SK-N-SH (cell line): ENCODE results near the gene ZNF219. TPM values are rescaled to one million over a fixed set of nuclear protein-coding genes. Genes with fewer than 3 reads are reported as not detected.

ENCODE experiments used
- CTCF ChIA-PET: fragments of 300-600, 350-600 bp; formaldehyde crosslinking; extraction: SDS; loops from one replicate; lab custom pipeline; 2021; lab: Yijun Ruan, JAX
- POLR2A ChIA-PET: fragments of 350-600 bp; sonication (Branson Sonifier 250); formaldehyde crosslinking; extraction: SDS; loops from one replicate; lab custom pipeline; 2020; ENCODE audit warnings: antibody characterized with exemption, inconsistent platforms; lab: Yijun Ruan, JAX
- DNase-seq: peaks from one replicate; pipeline ENCODE4 v3.0.0; 2012
- H2AFZ ChIP-seq: fragments of 200-600 bp; sonication (generic); 2 replicates; pipeline ENCODE4 v1.8.1; 2016; ENCODE audit warnings: antibody characterized with exemption, mild to moderate bottlenecking, low read depth
- H3F3A ChIP-seq: fragments of 200-600 bp; sonication (generic); replicated peaks from 2 replicates; pipeline ENCODE3; 2016; ENCODE audit warnings: antibody characterized with exemption, mild to moderate bottlenecking; ENCODE audit not compliant: insufficient read depth
- H3K27ac ChIP-seq, 2 experiments: fragments of 200-500 bp in 1 of 2; fragments of 200-600 bp in 1 of 2; sonication (Bioruptor generic) in 1 of 2; sonication (generic), shearing (Covaris generic) in 1 of 2; 2 replicates each; pipeline versions ENCODE4 v1.5.1 to v1.6.1; 2014 to 2016; ENCODE audit warnings: low read depth in 2 of 2, inconsistent platforms in 1 of 2, low read length in 1 of 2, mild to moderate bottlenecking in 1 of 2, mixed read lengths in 1 of 2
- H3K27me3 ChIP-seq: fragments of 200-600 bp; sonication (generic), shearing (Covaris generic); 2 replicates; pipeline ENCODE4 v1.6.1; 2016; ENCODE audit warnings: mixed run types; ENCODE audit not compliant: insufficient read depth
- H3K36me3 ChIP-seq, 2 experiments: fragments of 200-500 bp in 1 of 2; fragments of 200-600 bp in 1 of 2; sonication (Bioruptor generic) in 1 of 2; sonication (generic) in 1 of 2; replicated peaks in 1 of 2; 2 replicates each; pipeline versions ENCODE3 to v1.5.1; 2014 to 2016; ENCODE audit warnings: low read length in 1 of 2, mild to moderate bottlenecking in 1 of 2; ENCODE audit not compliant: insufficient read depth in 2 of 2, control insufficient read depth in 1 of 2
- H3K4me1 ChIP-seq, 2 experiments: fragments of 200-500 bp in 1 of 2; fragments of 200-600 bp in 1 of 2; sonication (Bioruptor generic) in 1 of 2; sonication (generic), shearing (Covaris generic) in 1 of 2; 2 replicates each; pipeline versions ENCODE4 v1.5.1 to v1.6.1; 2014 to 2016; ENCODE audit warnings: low read depth in 1 of 2, low read length in 1 of 2, mixed run types in 1 of 2; ENCODE audit not compliant: insufficient read depth in 2 of 2, control insufficient read depth in 1 of 2
- H3K4me2 ChIP-seq: fragments of 200-600 bp; sonication (generic), shearing (Covaris generic); 2 replicates; pipeline ENCODE4 v1.6.1; 2017; ENCODE audit warnings: mixed run types
- H3K4me3 ChIP-seq, 2 experiments: fragments of 200-500 bp in 1 of 2; fragments of 200-600 bp in 1 of 2; sonication (Bioruptor generic) in 1 of 2; sonication (generic), shearing (Covaris generic) in 1 of 2; 2 replicates each; pipeline versions ENCODE4 v1.5.1 to v1.8.1; 2014 to 2016; ENCODE audit warnings: low read depth in 2 of 2, inconsistent platforms in 1 of 2, low read length in 1 of 2, mild to moderate bottlenecking in 1 of 2, mixed read lengths in 1 of 2, moderate library complexity in 1 of 2
- H3K79me2 ChIP-seq: fragments of 200-600 bp; sonication (generic); 2 replicates; pipeline ENCODE4 v1.8.1; 2017; ENCODE audit warnings: mild to moderate bottlenecking; ENCODE audit not compliant: insufficient read depth
- H3K9ac ChIP-seq: fragments of 200-600 bp; sonication (generic); 2 replicates; pipeline ENCODE4 v1.6.1; 2017; ENCODE audit warnings: mixed run types
- H3K9me2 ChIP-seq: fragments of 200-600 bp; sonication (generic); 2 replicates; pipeline ENCODE4 v1.6.1; 2017; ENCODE audit warnings: mixed run types
- H3K9me3 ChIP-seq: fragments of 200-600 bp; sonication (generic); 2 replicates; pipeline ENCODE4 v1.6.1; 2017; ENCODE audit warnings: mixed run types, mild to moderate bottlenecking, moderate library complexity
- H4K20me1 ChIP-seq: fragments of 200-600 bp; sonication (generic); 2 replicates; pipeline ENCODE4 v1.6.1; 2017; ENCODE audit warnings: mild to moderate bottlenecking, mixed run types; ENCODE audit not compliant: insufficient read depth
- CHD2 ChIP-seq: fragments of 150-350 bp; IDR thresholded peaks from 2 replicates; pipeline ENCODE4 v1.6.1; 2018; ENCODE audit warnings: low read length; ENCODE audit not compliant: partially characterized antibody
- ELF1 ChIP-seq: IDR thresholded peaks from 2 replicates; pipeline ENCODE4 v1.4.0; 2012
- EZH2phosphoT487 ChIP-seq: fragments of 200-600 bp; sonication (generic); IDR thresholded peaks from 2 replicates; pipeline ENCODE4 v1.6.1; 2017; ENCODE audit warnings: low read depth, mixed run types, mild to moderate bottlenecking, antibody characterized with exemption, moderate library complexity, borderline replicate concordance
- FOSL2 ChIP-seq: IDR thresholded peaks from 2 replicates; pipeline ENCODE4 v1.4.0; 2012; ENCODE audit warnings: low read depth, mild to moderate bottlenecking, moderate library complexity, borderline replicate concordance
- FOXJ3 ChIP-seq: sonication (generic); formaldehyde crosslinking; IDR thresholded peaks from 2 replicates; pipeline ENCODE4 v1.5.1; 2020; ENCODE audit warnings: mild to moderate bottlenecking, missing genetic modification reagents
- GABPA ChIP-seq: IDR thresholded peaks from 2 replicates; pipeline ENCODE4 v1.4.0; 2012; ENCODE audit warnings: low read depth, mild to moderate bottlenecking
- JUND ChIP-seq: IDR thresholded peaks from 2 replicates; pipeline ENCODE4 v1.4.0; 2012
- POLR2AphosphoS5 ChIP-seq: IDR thresholded peaks from 2 replicates; pipeline ENCODE4 v1.6.1; 2012; ENCODE audit warnings: low read depth, low read length
- RAD21 ChIP-seq: IDR thresholded peaks from 2 replicates; pipeline ENCODE4 v1.6.1; 2012; ENCODE audit warnings: mild to moderate bottlenecking, low read length
- RCOR1 ChIP-seq: fragments of 150-350 bp; IDR thresholded peaks from 2 replicates; pipeline ENCODE4 v1.6.1; 2017; ENCODE audit warnings: antibody characterized with exemption, low read length
- RFX5 ChIP-seq: IDR thresholded peaks from 2 replicates; pipeline ENCODE4 v1.6.1; 2012; ENCODE audit warnings: mild to moderate bottlenecking, improper control_type of control experiment, low read length
- SIN3A ChIP-seq: IDR thresholded peaks from 2 replicates; pipeline ENCODE4 v1.6.1; 2012; ENCODE audit warnings: low read depth, mild to moderate bottlenecking, low read length, moderate library complexity, borderline replicate concordance
- SMC3 ChIP-seq: IDR thresholded peaks from 2 replicates; pipeline ENCODE4 v1.6.1; 2012; ENCODE audit warnings: low read depth, low read length, improper control_type of control experiment
- TAF1 ChIP-seq: IDR thresholded peaks from 2 replicates; pipeline ENCODE4 v1.6.1; 2012; ENCODE audit warnings: low read depth, mild to moderate bottlenecking, low read length, moderate library complexity, borderline replicate concordance
- TEAD4 ChIP-seq: IDR thresholded peaks from 2 replicates; pipeline ENCODE4 v1.4.0; 2012; ENCODE audit warnings: mild to moderate bottlenecking, borderline replicate concordance; ENCODE audit not compliant: insufficient read depth
- ZBTB33 ChIP-seq: IDR thresholded peaks from 2 replicates; pipeline ENCODE4 v1.4.0; 2012; ENCODE audit warnings: low read depth, borderline replicate concordance
- WGBS: methylation state at CpG from one replicate; pipeline ENCODE4 v1.1.6; 2017; ENCODE audit warnings: low lambda C conversion rate; 5-methylcytosine and 5-hydroxymethylcytosine counted together
- polyA plus RNA-seq, 3 experiments: library from polyadenylated mRNA; depleted of rRNA; stranded (reverse); fragments of >200 nt; gene quantifications; 2 replicates each; pipeline ENCODE4 v1.2.3, GENCODE V29; 2012
- TF ChIP-seq, protein P1 (sequence below): fragments of 200-600 bp; sonication (generic); IDR thresholded peaks from 2 replicates; pipeline ENCODE4 v1.6.1; 2017; ENCODE audit warnings: antibody characterized with exemption, mild to moderate bottlenecking, moderate library complexity
- TF ChIP-seq, protein P2 (sequence below): fragments of 150-350 bp; IDR thresholded peaks from 2 replicates; pipeline ENCODE4 v1.6.1; 2017; ENCODE audit warnings: antibody characterized with exemption, low read length, low read depth, borderline replicate concordance

The ZNF219 gene
- polyA plus RNA-seq, 1 of the 3 experiments (the other 2 are of a cell fraction), result 24.1 TPM

DNA sequence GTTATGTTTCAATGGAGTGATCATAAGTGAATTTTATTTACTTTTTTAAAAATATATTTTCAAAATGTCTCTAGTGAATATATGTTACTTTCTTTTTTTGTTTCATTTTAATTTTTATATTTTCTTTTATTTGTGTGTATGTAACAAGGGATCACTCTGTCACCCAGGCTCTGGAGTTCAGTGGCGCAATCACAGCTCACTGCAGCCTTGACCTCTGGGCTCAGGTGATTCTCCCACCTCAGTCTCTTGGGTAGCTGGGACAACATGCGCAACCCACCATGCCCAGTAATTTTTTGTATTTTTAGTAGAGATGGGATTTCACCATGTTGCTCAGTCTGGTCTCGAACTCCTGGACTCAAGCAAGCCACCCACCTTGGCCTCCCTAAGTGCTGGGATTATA is 20.5 kb upstream of the ZNF219 start (continued):
- no peak for TF ChIP-seq ZBTB33

DNA sequence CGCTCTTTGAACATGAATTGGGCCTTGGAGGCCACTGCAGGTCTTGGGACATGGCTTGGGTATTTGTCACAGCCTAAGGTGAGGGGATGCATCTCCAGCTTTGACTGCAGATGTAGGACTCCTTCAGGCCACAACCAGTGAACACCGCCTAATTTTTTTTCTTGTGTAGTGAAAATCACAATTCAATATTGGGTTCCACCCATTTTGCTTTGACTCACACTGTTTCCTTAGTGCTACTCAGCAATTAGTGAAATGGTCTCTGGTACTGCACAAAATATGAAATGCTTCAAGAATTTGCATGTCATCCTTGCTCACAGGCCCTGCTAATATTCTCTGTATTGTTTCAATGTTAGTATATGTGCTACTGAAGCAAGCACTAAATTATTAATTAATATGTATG is 14.9 kb upstream of the ZNF219 start:
- Histone ChIP-seq H3K9me2 (no peaks in the 10 kb centered on the region), H4K20me1 (no peaks in the 10 kb centered on the region), H3F3A (no peaks in the 10 kb centered on the region), H3K9me3 (no peaks in the 10 kb centered on the region), H3K27ac (no peak overlapping the region), H2AFZ (no peak overlapping the region), H3K36me3 (no peaks in the 10 kb centered on the region), H3K4me1 (no peaks in the 10 kb centered on the region), H3K27me3 (no peaks in the 10 kb centered on the region; the same call in 1 of the 2 replicates), H3K4me2 (no peak overlapping the region), H3K9ac (no peak overlapping the region), H3K4me3 (no peak overlapping the region), H3K79me2 (no peaks in the 10 kb centered on the region)
- 83% methylated on average over 2 of the region's 2 CpGs for WGBS
- ChIA-PET POLR2A (no interaction called here), CTCF (interaction anchor here (1.2 to 1.9 kb wide), 4 partner anchors 10 to 99 kb away, joined by 3 to 6 read pairs (median 5); no protein-coding TSS in a partner anchor)
- no peak for DNase-seq
- TF ChIP-seq RAD21 (no peak), ZBTB33 (no peak), TAF1 (no peak)

GRCh38 chr14:21112255-21112654 is 13.8 kb upstream of the ZNF219 start:
- Histone ChIP-seq H3K4me3 (no peak overlapping the region), H4K20me1 (no peaks in the 10 kb centered on the region), H3K27ac (no peak overlapping the region), H3K36me3 (no peaks in the 10 kb centered on the region), H3K9me3 (no peaks in the 10 kb centered on the region), H3K9me2 (no peaks in the 10 kb centered on the region), H3K4me1 (peaks cover 2% of the 10 kb centered on the region in 2 experiments; a peak in 2 of 4 replicates), H3K4me2 (no peak overlapping the region), H3K9ac (no peak overlapping the region), H2AFZ (no peak overlapping the region), H3K79me2 (no peaks in the 10 kb centered on the region), H3F3A (no peaks in the 10 kb centered on the region), H3K27me3 (no peaks in the 10 kb centered on the region; the same call in 1 of the 2 replicates)
- WGBS, result 65% methylated on average over 4 of the region's 4 CpGs
- POLR2A ChIA-PET, result no interaction called here
- CTCF ChIA-PET, result interaction anchor here (0.9 to 1.9 kb wide), 5 partner anchors 8 to 98 kb away, joined by 3 to 6 read pairs (median 4); no protein-coding TSS in a partner anchor
- no peak for DNase-seq
- TF ChIP-seq TEAD4, result no peak
- no peak for TF ChIP-seq FOXJ3
- TF ChIP-seq JUND, result no peak
- TF ChIP-seq SMC3, result no peak
- TF ChIP-seq, protein P1, sequence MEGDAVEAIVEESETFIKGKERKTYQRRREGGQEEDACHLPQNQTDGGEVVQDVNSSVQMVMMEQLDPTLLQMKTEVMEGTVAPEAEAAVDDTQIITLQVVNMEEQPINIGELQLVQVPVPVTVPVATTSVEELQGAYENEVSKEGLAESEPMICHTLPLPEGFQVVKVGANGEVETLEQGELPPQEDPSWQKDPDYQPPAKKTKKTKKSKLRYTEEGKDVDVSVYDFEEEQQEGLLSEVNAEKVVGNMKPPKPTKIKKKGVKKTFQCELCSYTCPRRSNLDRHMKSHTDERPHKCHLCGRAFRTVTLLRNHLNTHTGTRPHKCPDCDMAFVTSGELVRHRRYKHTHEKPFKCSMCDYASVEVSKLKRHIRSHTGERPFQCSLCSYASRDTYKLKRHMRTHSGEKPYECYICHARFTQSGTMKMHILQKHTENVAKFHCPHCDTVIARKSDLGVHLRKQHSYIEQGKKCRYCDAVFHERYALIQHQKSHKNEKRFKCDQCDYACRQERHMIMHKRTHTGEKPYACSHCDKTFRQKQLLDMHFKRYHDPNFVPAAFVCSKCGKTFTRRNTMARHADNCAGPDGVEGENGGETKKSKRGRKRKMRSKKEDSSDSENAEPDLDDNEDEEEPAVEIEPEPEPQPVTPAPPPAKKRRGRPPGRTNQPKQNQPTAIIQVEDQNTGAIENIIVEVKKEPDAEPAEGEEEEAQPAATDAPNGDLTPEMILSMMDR, result no peak
- no peak for TF ChIP-seq EZH2phosphoT487
- TF ChIP-seq RAD21, result no peak
- no peak for TF ChIP-seq CHD2
- no peak for TF ChIP-seq ELF1
- TF ChIP-seq, protein P2, sequence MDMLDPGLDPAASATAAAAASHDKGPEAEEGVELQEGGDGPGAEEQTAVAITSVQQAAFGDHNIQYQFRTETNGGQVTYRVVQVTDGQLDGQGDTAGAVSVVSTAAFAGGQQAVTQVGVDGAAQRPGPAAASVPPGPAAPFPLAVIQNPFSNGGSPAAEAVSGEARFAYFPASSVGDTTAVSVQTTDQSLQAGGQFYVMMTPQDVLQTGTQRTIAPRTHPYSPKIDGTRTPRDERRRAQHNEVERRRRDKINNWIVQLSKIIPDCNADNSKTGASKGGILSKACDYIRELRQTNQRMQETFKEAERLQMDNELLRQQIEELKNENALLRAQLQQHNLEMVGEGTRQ, result no peak
- TF ChIP-seq POLR2AphosphoS5, result no peak
- no peak for TF ChIP-seq RCOR1
- TF ChIP-seq TAF1, result no peak
- no peak for TF ChIP-seq RFX5
- no peak for TF ChIP-seq GABPA
- no peak for TF ChIP-seq SIN3A
- no peak for TF ChIP-seq FOSL2
